ENCODE data around the gene ZCCHC14.
"Not testable (repeated sequence)": the region's sequence is repeated elsewhere in the genome, so short reads cannot be mapped to it uniquely, and the experiment has no call there.

Gene ZCCHC14

DNA sequence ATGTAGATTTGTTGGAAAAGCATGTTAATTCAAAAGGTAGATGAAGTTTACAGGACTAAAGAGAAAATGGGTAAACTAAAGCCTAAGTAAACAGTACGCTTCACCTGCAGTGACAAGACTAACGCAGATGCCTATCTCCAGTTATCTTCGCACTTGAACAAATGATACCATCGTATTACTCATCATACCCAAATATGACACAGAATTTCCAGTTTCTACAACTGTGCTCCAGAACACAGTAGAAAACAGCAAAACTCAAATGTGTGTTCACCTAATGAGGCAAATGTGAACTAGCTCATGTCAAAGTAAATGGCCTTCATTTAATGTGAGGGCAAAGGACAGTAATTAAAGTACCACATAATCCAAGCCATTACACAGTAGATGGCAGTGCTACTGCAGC, 7.0 kb downstream of the ZCCHC14 start:
- not testable (repeated sequence) for H3K4me3 ChIP-seq
- peak overlapping the region in 2 of 21 experiments; percentile 35 to 45 for H3K27ac ChIP-seq

DNA sequence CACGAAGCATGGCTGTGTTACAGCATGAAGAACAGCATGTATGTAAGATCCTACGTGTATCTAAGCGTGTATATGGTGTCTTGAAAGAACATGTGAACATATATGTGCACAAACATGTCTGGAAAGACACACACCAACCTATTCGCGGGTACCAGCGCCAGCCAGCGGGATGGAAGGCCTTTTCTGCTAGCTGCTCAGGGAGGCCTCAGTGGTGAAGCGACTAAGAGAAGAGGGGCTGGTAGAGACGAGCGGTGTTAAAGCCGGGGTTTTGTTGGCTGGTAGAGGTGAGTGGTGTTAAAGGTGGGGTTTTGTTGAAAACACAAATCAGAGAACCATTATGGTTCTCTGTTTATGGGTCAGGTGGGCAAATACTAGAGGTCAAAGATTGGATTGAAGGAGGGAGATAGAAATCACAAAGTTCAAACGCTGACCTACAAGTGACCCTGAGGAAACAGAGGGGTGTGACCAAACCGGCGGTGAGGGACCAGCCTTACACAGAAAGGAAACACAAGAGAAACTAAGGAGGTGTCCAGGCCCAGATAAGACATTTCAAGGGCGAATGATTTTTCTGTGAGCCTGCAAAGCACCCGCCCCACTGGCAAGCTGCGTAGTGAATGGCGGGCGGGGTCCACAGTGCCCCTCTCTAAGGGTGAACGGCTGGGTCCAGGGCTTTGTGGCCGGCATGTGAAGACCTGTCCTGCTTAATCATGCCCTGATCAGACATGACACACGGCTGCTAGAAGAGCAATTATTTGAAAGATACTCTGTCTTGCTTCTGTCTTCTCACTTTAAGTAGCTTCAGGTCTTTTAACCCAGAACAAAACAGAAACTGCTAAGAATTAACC, 8.1 kb downstream of the ZCCHC14 start:
- Histone ChIP-seq H3K4me3 (no peak overlapping the region), H3K27ac (peak overlapping the region in 11 of 21 experiments; percentile 10 to 66 (median 43))

GRCh38 chr16:87483481-87483880, 9.3 kb downstream of the ZCCHC14 start:
- peak overlapping the region in 2 of 21 experiments; percentile 9 to 25 for H3K27ac ChIP-seq
- H3K4me3 ChIP-seq = no peak overlapping the region

DNA sequence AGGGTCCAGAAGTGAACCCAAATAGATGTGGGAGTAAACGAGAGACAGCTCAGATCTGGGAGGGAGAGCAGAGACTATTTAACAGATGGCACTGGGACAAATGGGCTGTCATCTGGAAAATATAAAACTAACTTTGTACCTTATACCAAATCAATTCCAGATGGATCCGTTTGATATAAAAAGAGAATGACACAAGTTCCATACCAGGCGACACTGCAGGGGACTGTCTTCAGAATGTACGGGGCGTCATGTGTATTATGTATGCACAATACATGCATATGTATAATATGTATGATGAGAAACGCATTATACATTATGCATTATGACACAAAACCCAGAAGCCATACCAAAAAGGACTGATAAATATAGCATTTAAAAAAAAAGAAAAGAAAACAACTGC, 10.2 kb downstream of the ZCCHC14 start:
- peak overlapping the region in 6 of 21 experiments; percentile 7 to 66 (median 62) for H3K27ac ChIP-seq
- H3K4me3 ChIP-seq = not testable (repeated sequence)

- Histone ChIP-seq H3K27ac (peak overlapping the region in 9 of 21 experiments; percentile 7 to 69 (median 60)), H3K4me3 (no peak overlapping the region)
These were observed 10.6 kb downstream of the ZCCHC14 start for GRCh38 chr16:87482266-87482665.

DNA sequence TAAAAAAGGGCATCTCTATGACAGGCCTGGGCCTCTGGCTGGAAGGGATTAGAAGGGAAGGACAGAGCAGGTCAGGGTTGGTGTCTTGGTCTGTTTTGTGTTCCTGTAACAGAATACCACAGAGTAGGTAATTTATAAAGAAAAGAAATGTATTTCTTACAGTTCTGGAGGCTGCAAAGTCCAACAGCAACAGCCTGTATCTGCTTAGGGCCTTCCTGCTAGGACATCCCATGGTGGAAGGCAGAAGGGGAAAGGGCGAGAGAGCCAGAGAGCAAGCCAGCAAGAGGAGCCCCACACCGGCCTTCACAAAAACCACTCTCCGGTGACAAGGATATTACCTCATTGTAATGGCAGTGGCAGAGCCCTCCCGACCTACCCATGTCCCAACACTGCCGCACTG, 11.1 kb downstream of the ZCCHC14 start:
- peak overlapping the region in 9 of 21 experiments; percentile 33 to 69 (median 60) for H3K27ac ChIP-seq
- H3K4me3 ChIP-seq = not testable (repeated sequence)

DNA sequence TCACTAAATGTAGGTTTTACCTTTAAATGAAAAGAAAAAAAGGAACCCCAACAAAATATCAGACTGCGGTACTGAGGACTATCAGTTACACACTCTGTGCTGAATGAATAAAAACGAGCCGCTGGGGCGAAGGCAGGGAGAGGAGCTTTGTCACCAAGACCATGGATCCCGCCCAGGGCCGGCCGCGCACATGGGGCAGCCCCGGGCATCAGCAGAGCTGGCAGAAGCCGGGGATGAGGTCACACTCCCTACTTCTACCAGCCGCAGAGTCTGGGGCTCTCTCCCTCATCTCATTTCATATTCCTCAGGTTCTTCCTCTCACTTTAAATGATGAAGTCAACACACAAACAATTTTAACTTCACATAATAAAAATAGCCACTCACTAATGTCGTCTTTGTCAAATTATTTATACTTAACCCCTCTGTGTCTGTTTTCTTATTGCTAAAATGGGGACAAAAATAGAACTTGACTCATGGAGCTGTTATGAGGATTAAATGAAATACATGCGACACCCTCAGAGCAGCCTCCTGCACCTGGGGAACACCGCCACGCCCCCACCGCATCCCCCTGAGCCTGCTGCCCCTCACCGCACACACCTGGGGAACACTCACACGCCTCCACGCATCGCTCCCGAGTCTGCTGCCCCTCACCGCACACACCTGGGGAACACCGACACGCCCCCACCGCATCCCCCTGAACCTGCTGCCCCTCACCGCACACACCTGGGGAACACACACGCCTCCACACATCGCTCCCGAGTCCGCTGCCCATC, 15.4 kb downstream of the ZCCHC14 start:
- peak overlapping the region in 1 of 21 experiments; percentile 47 for H3K27ac ChIP-seq
- H3K4me3 ChIP-seq = not testable (repeated sequence)

- Histone ChIP-seq H3K27ac (no peak overlapping the region), H3K4me3 (no peak overlapping the region)
These were observed 18.2 kb downstream of the ZCCHC14 start for GRCh38 chr16:87474566-87474996.

DNA sequence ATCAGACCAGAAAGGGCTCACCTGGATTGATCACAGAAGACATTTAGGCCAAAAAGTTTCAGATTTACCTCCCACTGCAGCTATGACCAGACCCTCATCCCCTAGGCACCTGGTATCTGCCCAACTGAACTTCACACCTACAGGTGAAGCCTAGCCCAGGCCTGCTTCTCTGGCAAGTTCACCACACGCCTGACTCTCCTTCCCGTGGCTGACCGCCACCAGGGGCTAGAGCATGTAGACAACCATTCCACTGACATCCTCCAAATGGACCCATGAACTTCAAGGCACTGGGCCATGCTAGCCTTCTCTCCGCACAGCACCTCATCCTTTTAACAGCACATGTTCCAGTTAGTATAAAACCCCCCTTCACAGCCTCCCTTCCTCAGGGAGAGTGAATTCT, 18.8 kb downstream of the ZCCHC14 start:
- no peak overlapping the region for H3K4me3 ChIP-seq
- no peak overlapping the region for H3K27ac ChIP-seq

DNA sequence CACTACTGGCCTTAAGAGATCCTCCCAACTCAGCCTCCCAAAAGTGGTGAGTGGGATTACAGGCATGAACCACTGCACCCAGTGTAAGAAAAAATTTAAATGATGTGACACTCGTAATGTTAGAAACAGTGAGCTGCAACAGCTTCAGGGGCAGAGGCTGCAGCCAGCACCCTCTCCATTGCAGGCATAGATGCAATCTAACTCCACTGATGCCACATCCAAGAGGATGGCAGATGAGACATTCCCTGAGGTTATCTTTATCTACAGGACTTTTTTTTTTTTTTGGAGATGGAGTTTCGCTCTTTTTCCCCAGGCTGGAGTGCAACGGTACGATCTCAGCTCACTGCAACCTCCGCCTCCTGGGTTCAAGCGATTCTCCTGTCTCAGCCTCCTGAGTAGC, 19.9 kb downstream of the ZCCHC14 start:
- no peak overlapping the region for H3K27ac ChIP-seq
- no peak overlapping the region for H3K4me3 ChIP-seq

GRCh38 chr16:87472142-87472778, 20.6 kb downstream of the ZCCHC14 start:
- H3K27ac ChIP-seq = peak overlapping the region in 4 of 21 experiments; percentile 43 to 70 (median 62)
- no peak overlapping the region for H3K4me3 ChIP-seq

DNA sequence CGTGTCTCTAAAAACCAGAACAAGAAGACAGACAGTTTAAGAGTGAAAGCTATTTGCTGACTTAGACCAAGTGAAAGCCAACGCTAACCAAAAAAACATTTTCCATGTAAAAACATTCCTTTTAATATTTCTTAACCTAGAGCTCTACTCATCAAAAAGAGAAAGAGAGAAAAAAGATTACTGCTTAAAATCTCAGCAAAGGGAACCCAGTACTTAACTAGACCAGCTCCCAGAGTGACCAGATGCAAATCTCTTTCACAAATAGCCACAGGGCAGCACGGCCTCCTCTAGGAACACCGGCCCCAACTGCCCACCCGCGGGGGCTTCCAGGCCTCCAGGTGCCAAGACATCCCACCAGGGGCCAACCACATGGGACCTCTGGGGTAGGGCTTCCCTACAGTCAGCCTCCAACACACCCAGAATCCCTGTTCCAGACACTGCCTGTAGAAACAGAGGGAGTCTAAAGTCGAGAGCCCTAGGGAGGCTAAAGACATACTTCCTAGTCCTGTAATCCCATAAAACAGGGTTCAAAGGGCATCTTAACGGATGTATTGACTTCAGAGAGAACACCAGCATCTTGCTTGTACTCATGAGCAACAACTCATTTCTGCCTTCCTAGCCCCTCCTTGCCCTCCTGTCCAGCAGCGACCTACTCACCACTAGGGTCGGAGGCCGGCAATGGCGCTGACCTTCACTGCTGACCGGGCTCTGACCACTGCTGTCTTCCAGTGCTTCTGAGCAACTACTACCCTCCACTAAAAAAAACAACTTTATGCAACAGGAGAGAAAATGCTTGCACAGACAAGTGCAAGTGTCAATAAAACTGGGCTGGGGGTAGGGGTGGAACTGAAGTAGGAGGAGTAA, 21.3 kb downstream of the ZCCHC14 start:
- Histone ChIP-seq H3K27ac (peak overlapping the region in 16 of 21 experiments; percentile 15 to 75 (median 54)), H3K4me3 (no peak overlapping the region)

- Histone ChIP-seq H3K27ac (peak overlapping the region in 1 of 21 experiments; percentile 65), H3K4me3 (no peak overlapping the region)
These were observed 22.5 kb downstream of the ZCCHC14 start for GRCh38 chr16:87470332-87470731.

- Histone ChIP-seq H3K27ac (peak overlapping the region in 2 of 21 experiments; percentile 12 to 65), H3K4me3 (no peak overlapping the region)
These were observed 23.7 kb downstream of the ZCCHC14 start for GRCh38 chr16:87469169-87469568.

GRCh38 chr16:87468550-87468949, 24.3 kb downstream of the ZCCHC14 start:
- no peak overlapping the region for H3K4me3 ChIP-seq
- H3K27ac ChIP-seq = no peak overlapping the region

DNA sequence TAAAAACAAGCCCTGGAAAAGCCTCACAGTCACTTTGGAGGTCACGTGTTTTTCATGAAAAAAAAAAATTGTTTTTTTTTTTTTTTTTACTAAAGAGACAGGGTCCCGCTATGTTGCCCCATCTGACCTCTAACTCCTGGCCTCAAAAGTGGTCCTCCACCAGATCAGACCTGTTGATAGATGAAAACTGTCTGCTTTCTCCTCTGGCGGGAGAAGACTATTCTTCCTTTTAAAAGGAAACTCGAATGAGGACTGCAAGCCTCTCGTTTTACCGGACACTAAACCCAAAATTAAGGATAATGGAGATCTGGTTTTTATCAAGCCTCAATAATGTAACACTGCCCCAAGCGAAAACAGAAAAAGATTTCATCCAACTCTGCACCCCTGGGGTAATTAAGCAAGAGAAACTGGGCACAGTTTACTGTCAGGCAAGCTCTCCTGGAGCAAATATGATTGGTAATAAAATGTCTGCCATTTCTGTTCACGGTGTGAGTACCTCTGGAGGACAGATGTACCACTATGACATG, 25.8 kb downstream of the ZCCHC14 start:
- Histone ChIP-seq H3K27ac (peak overlapping the region in 9 of 21 experiments; percentile 15 to 96 (median 86)), H3K4me3 (no peak overlapping the region)

- no peak overlapping the region for H3K4me3 ChIP-seq
- H3K27ac ChIP-seq = peak overlapping the region in 20 of 21 experiments; percentile 76 to 96 (median 85)
These were observed 26.9 kb downstream of the ZCCHC14 start for GRCh38 chr16:87465879-87466278.

DNA sequence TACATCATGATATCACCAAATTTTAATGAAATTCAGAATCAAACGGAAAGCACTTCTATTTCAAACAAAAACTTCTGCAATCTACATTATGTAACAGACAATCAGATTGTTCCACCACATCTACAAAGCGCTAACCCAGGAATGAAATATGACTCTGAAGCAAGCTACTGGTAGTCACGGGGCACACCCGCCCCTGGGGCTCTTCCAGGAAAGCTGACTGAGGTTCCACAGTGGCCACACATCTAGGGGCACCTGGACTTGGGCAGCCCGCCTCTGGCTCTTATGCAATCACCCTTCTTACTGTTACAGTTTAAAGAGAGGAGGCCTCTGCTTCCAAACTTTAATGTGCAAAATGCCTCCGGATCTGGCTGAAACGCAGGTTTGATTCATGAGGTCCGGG, 27.5 kb downstream of the ZCCHC14 start:
- peak overlapping the region in 20 of 21 experiments; percentile 76 to 96 (median 85) for H3K27ac ChIP-seq
- no peak overlapping the region for H3K4me3 ChIP-seq
